Transverse colon (tissue), 4 donors: Measurements from ENCODE around the gene NTF3.

ENCODE experiments used
- CTCF ChIP-seq, 5 experiments: fragments of 200-600 bp in 3 of 5; fragments of 450-650 bp in 2 of 5; sonication (generic) in 3 of 5; IDR thresholded peaks; 1 replicate in 2 of 5; 2 replicates in 3 of 5; pipeline ENCODE4 v1.5.1; 2016 to 2017; ENCODE audit warnings: antibody characterized with exemption in 5 of 5, inconsistent platforms in 3 of 5, mild to moderate bottlenecking in 2 of 5, moderate library complexity in 1 of 5
- EP300 ChIP-seq: sonication (generic); formaldehyde crosslinking; IDR thresholded peaks from one replicate; pipeline ENCODE4 v1.6.1; 2017; ENCODE audit warnings: antibody characterized with exemption, low read depth
- POLR2A ChIP-seq: fragments of 450-650 bp; IDR thresholded peaks from one replicate; pipeline ENCODE4 v1.6.1; 2016; ENCODE audit warnings: antibody characterized with exemption, mild to moderate bottlenecking, moderate library complexity
- POLR2AphosphoS5 ChIP-seq, 3 donors: sonication (generic); formaldehyde crosslinking; IDR thresholded peaks; one replicate each; pipeline ENCODE4 v1.6.1; 2016; ENCODE audit warnings: antibody characterized with exemption in 3 of 3

GRCh38 chr12:5512601-5512970 is 80.7 kb downstream of the NTF3 start:
- TF ChIP-seq CTCF (IDR thresholded peaks at IDR 0.05) (no peak), POLR2A (no peak), POLR2AphosphoS5 (IDR thresholded peaks at IDR 0.05) (no peak), EP300 (no peak)
